ENCODE measurements around the gene SIGLEC12.
"Not testable (repeated sequence)": the region's sequence is repeated elsewhere in the genome, so short reads cannot be mapped to it uniquely, and the experiment has no call there.

Gene SIGLEC12

DNA sequence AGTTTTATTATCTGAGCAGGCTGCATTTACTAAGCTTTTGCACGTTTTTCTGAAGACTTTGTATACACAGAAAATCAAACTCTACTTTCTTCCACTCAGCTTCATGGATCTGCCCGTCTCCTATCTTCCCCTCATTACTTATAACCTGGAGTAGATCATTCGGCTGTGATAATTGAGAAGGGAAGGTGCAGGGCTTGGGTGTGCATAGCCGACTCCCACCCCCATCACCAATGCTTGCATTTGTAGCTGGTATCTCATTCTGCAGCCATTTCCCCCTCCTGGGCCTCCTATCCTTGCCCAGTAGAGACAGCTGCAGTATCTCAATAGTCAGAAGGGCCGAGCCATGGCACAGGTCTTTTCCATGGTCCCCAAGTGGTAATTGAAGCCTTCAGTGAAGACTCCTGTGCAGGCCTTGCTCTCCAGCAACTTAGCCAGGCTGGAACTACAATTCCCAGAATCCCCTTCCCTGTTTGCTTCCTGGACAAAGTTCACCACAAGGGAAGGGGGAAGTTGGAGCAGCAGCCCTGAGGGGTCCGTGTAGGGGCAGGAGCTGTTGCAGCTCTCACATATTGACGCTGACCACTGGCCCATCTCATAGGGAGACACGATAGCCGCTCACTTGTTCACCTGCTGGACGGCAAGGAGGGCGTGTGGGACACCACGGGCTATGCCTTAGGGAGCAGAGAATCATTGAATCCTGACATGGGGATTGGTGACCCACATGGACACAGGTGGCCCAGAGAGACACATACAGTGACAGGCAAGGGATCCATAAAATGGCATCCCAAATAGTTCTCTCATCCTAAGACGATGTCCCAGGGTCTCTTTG is 41.2 kb downstream of the SIGLEC12 start:
- Histone ChIP-seq H3K27me3 (ENCODE audit: control insufficient read depth in 2 of 2, insufficient read depth in 2 of 2, low read length in 2 of 2) (peaks cover 2 to 7% of the 10 kb centered on the region in 2 donors), H3K36me3 (ENCODE audit: control insufficient read depth in 2 of 2, insufficient read depth in 2 of 2, low read length in 2 of 2) (no peaks in the 10 kb centered on the region), H3K4me1 (ENCODE audit: control insufficient read depth in 2 of 2, insufficient read depth in 2 of 2, low read length in 2 of 2) (peaks cover 0 to 3% of the 10 kb centered on the region in 2 donors), H3K4me3 (ENCODE audit: low read length in 2 of 2) (peak overlapping the region in 1 of 2 donors; percentile 48), H3K27ac (ENCODE audit: low read depth in 2 of 2, low read length in 2 of 2) (peak overlapping the region in 1 of 2 donors; percentile 67), H3K9ac (ENCODE audit: low read depth in 1 of 2, low read length in 2 of 2) (no peak overlapping the region), H3K9me3 (ENCODE audit: control insufficient read depth in 2 of 2, low read length in 2 of 2) (no peaks in the 10 kb centered on the region)

- no peaks in the 10 kb centered on the region for H3K9me3 ChIP-seq (ENCODE audit: control insufficient read depth in 2 of 2, low read length in 2 of 2)
- H3K27ac ChIP-seq (ENCODE audit: low read depth in 2 of 2, low read length in 2 of 2), result no peak overlapping the region
- peaks cover 2 to 7% of the 10 kb centered on the region in 2 donors for H3K27me3 ChIP-seq (ENCODE audit: control insufficient read depth in 2 of 2, insufficient read depth in 2 of 2, low read length in 2 of 2)
- no peak overlapping the region for H3K9ac ChIP-seq (ENCODE audit: low read depth in 1 of 2, low read length in 2 of 2)
- H3K4me1 ChIP-seq (ENCODE audit: control insufficient read depth in 2 of 2, insufficient read depth in 2 of 2, low read length in 2 of 2), result peaks cover 0 to 3% of the 10 kb centered on the region in 2 donors
- H3K4me3 ChIP-seq (ENCODE audit: low read length in 2 of 2), result no peak overlapping the region
- H3K36me3 ChIP-seq (ENCODE audit: control insufficient read depth in 2 of 2, insufficient read depth in 2 of 2, low read length in 2 of 2), result no peaks in the 10 kb centered on the region
Observed at GRCh38 chr19:51458899-51459505, 42.6 kb downstream of the SIGLEC12 start.

GRCh38 chr19:51458051-51458645 is 43.5 kb downstream of the SIGLEC12 start, which contains the start of gene SIGLEC8:
TSS of gene SIGLEC8 (minus strand) at chr19:51458454. CDS start at chr19:51458387, 67 bp downstream.
- H3K4me3 ChIP-seq (ENCODE audit: low read length in 2 of 2), result peak within 1 kb of the TSS in 1 of 2 donors; percentile 46
- no peaks in the 10 kb centered on the region for H3K36me3 ChIP-seq (ENCODE audit: control insufficient read depth in 2 of 2, insufficient read depth in 2 of 2, low read length in 2 of 2)
- H3K9ac ChIP-seq (ENCODE audit: low read depth in 1 of 2, low read length in 2 of 2), result no peak within 1 kb of the TSS
- H3K27me3 ChIP-seq (ENCODE audit: control insufficient read depth in 2 of 2, insufficient read depth in 2 of 2, low read length in 2 of 2), result peaks cover 2 to 7% of the 10 kb centered on the region in 2 donors
- peaks cover 0 to 3% of the 10 kb centered on the region in 2 donors for H3K4me1 ChIP-seq (ENCODE audit: control insufficient read depth in 2 of 2, insufficient read depth in 2 of 2, low read length in 2 of 2)
- no peaks in the 10 kb centered on the region for H3K9me3 ChIP-seq (ENCODE audit: control insufficient read depth in 2 of 2, low read length in 2 of 2)
- H3K27ac ChIP-seq (ENCODE audit: low read depth in 2 of 2, low read length in 2 of 2), result peak within 1 kb of the TSS; percentile 26 to 56

- Histone ChIP-seq H3K27me3 (ENCODE audit: control insufficient read depth in 2 of 2, insufficient read depth in 2 of 2, low read length in 2 of 2) (peaks cover 2 to 4% of the 10 kb centered on the region in 2 donors), H3K4me3 (ENCODE audit: low read length in 2 of 2) (peak overlapping the region in 1 of 2 donors; percentile 46), H3K9ac (ENCODE audit: low read depth in 1 of 2, low read length in 2 of 2) (no peak overlapping the region), H3K27ac (ENCODE audit: low read depth in 2 of 2, low read length in 2 of 2) (peak overlapping the region; percentile 26 to 56), H3K9me3 (ENCODE audit: control insufficient read depth in 2 of 2, low read length in 2 of 2) (no peaks in the 10 kb centered on the region), H3K4me1 (ENCODE audit: control insufficient read depth in 2 of 2, insufficient read depth in 2 of 2, low read length in 2 of 2) (peaks cover 0 to 1% of the 10 kb centered on the region in 2 donors), H3K36me3 (ENCODE audit: control insufficient read depth in 2 of 2, insufficient read depth in 2 of 2, low read length in 2 of 2) (no peaks in the 10 kb centered on the region)
Observed at GRCh38 chr19:51457351-51458013, 44.1 kb downstream of the SIGLEC12 start.

GRCh38 chr19:51456541-51457290 is 44.9 kb downstream of the SIGLEC12 start:
- Histone ChIP-seq H3K27ac (ENCODE audit: low read depth in 2 of 2, low read length in 2 of 2) (peak overlapping the region; percentile 47 to 56), H3K9ac (ENCODE audit: low read depth in 1 of 2, low read length in 2 of 2) (no peak overlapping the region), H3K9me3 (ENCODE audit: control insufficient read depth in 2 of 2, low read length in 2 of 2) (no peaks in the 10 kb centered on the region), H3K36me3 (ENCODE audit: control insufficient read depth in 2 of 2, insufficient read depth in 2 of 2, low read length in 2 of 2) (no peaks in the 10 kb centered on the region), H3K27me3 (ENCODE audit: control insufficient read depth in 2 of 2, insufficient read depth in 2 of 2, low read length in 2 of 2) (peaks cover 2 to 3% of the 10 kb centered on the region in 2 donors), H3K4me1 (ENCODE audit: control insufficient read depth in 2 of 2, insufficient read depth in 2 of 2, low read length in 2 of 2) (no peaks in the 10 kb centered on the region), H3K4me3 (ENCODE audit: low read length in 2 of 2) (no peak overlapping the region)

DNA sequence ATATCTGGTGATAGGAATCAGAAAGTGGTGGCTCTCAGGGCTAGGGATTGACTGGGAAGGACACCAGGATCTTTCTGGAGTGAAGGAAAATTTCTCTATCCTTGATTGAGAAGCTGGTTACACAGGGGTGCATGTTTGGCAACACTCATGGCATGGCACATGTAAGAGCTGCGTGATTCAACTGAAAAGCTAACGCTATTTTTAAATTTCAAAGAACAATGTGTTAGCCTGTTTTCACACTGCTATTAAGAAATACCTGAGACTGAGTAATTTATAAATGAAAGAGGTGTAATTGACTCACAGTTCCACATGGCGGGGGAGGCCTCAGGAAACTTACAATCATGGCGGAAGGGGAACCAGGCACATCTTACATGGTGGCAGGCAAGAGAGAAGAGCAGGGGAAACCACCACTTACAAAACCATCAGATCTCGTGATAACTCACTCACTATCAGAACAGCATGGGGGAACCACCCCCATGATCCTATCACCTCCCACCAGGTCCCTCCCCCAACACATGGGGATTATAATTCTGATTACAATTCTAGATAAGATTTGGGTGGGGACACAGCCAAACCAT is 50.8 kb downstream of the SIGLEC12 start:
- no peaks in the 10 kb centered on the region for H3K4me1 ChIP-seq (ENCODE audit: control insufficient read depth in 2 of 2, insufficient read depth in 2 of 2, low read length in 2 of 2)
- H3K36me3 ChIP-seq (ENCODE audit: control insufficient read depth in 2 of 2, insufficient read depth in 2 of 2, low read length in 2 of 2), result no peaks in the 10 kb centered on the region
- no peaks in the 10 kb centered on the region for H3K9me3 ChIP-seq (ENCODE audit: control insufficient read depth in 2 of 2, low read length in 2 of 2)
- H3K27ac ChIP-seq (ENCODE audit: low read depth in 2 of 2, low read length in 2 of 2), result no peak overlapping the region
- H3K27me3 ChIP-seq (ENCODE audit: control insufficient read depth in 2 of 2, insufficient read depth in 2 of 2, low read length in 2 of 2), result no peaks in the 10 kb centered on the region
- H3K4me3 ChIP-seq (ENCODE audit: low read length in 2 of 2), result no peak overlapping the region
- H3K9ac ChIP-seq (ENCODE audit: low read depth in 1 of 2, low read length in 2 of 2), result no peak overlapping the region

DNA sequence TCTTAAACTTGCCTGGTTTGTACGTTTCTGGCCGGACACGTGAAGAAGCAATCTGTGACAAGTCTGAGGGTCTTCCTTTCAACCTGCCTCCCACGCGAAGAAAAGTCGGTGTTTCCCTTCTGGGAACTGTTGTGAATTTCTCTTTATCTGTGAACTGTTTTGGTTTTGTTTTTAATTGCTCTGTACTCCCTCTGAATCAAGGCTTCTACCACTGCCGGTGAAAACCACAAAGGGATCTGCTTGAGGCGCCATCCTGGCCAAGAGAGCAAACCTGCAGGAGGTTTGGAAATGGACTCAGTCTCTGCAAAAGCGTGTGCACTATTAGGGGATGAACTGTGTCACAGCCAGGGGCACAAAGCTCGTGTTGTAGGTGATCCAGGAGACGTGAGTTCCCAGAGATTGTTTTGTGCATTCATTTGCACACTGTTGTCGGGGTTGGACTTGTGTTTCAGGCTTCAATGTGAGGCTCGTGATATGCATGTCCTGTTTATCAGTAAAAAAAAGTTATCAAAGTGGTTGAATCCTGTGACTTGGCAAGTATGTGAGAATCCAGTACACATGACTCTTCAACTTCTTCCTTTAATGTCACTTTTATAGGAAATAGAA is 53.1 kb downstream of the SIGLEC12 start:
- Histone ChIP-seq H3K9me3 (ENCODE audit: control insufficient read depth in 2 of 2, low read length in 2 of 2) (no peaks in the 10 kb centered on the region), H3K27ac (ENCODE audit: low read depth in 2 of 2, low read length in 2 of 2) (no peak overlapping the region), H3K36me3 (ENCODE audit: control insufficient read depth in 2 of 2, insufficient read depth in 2 of 2, low read length in 2 of 2) (no peaks in the 10 kb centered on the region), H3K9ac (ENCODE audit: low read depth in 1 of 2, low read length in 2 of 2) (no peak overlapping the region), H3K4me1 (ENCODE audit: control insufficient read depth in 2 of 2, insufficient read depth in 2 of 2, low read length in 2 of 2) (no peaks in the 10 kb centered on the region), H3K27me3 (ENCODE audit: control insufficient read depth in 2 of 2, insufficient read depth in 2 of 2, low read length in 2 of 2) (no peaks in the 10 kb centered on the region), H3K4me3 (ENCODE audit: low read length in 2 of 2) (no peak overlapping the region)

GRCh38 chr19:51448011-51448410 is 53.6 kb downstream of the SIGLEC12 start:
- Histone ChIP-seq H3K9me3 (ENCODE audit: control insufficient read depth in 2 of 2, low read length in 2 of 2) (no peaks in the 10 kb centered on the region), H3K36me3 (ENCODE audit: control insufficient read depth in 2 of 2, insufficient read depth in 2 of 2, low read length in 2 of 2) (no peaks in the 10 kb centered on the region), H3K9ac (ENCODE audit: low read depth in 1 of 2, low read length in 2 of 2) (no peak overlapping the region), H3K4me3 (ENCODE audit: low read length in 2 of 2) (no peak overlapping the region), H3K27ac (ENCODE audit: low read depth in 2 of 2, low read length in 2 of 2) (no peak overlapping the region), H3K4me1 (ENCODE audit: control insufficient read depth in 2 of 2, insufficient read depth in 2 of 2, low read length in 2 of 2) (no peaks in the 10 kb centered on the region), H3K27me3 (ENCODE audit: control insufficient read depth in 2 of 2, insufficient read depth in 2 of 2, low read length in 2 of 2) (no peaks in the 10 kb centered on the region)

- H3K27ac ChIP-seq (ENCODE audit: low read depth in 2 of 2, low read length in 2 of 2); H3K4me1 ChIP-seq (ENCODE audit: control insufficient read depth in 2 of 2, insufficient read depth in 2 of 2, low read length in 2 of 2); H3K9ac ChIP-seq (ENCODE audit: low read depth in 1 of 2, low read length in 2 of 2); H3K4me3 ChIP-seq (ENCODE audit: low read length in 2 of 2); H3K27me3 ChIP-seq (ENCODE audit: control insufficient read depth in 2 of 2, insufficient read depth in 2 of 2, low read length in 2 of 2); H3K36me3 ChIP-seq (ENCODE audit: control insufficient read depth in 2 of 2, insufficient read depth in 2 of 2, low read length in 2 of 2); H3K9me3 ChIP-seq (ENCODE audit: control insufficient read depth in 2 of 2, low read length in 2 of 2): not testable (repeated sequence)
Observed at GRCh38 chr19:51447510-51447909, 54.1 kb downstream of the SIGLEC12 start.

All from mucosa of rectum (tissue), 2 donors.